Subcutaneous abdominal adipose tissue (tissue), 5 donors: Measurements from ENCODE around the gene LAMTOR1.
A peak's percentile ranks its signal among the peaks of the same experiment; 100 is the strongest.

Experiments
- H3K27ac ChIP-seq: one replicate; pipeline ENCODE4 v1.7.0; 2013; ENCODE audit warnings: low read depth, mild to moderate bottlenecking, inconsistent platforms, low read length, moderate library complexity
- H3K27me3 ChIP-seq, 5 donors: one replicate each; pipeline ENCODE4 v1.7.0; 2013; ENCODE audit warnings: low read length in 5 of 5, inconsistent platforms in 1 of 5; ENCODE audit not compliant: control insufficient read depth in 5 of 5, insufficient read depth in 4 of 5
- H3K36me3 ChIP-seq, 5 donors: one replicate each; pipeline ENCODE4 v1.7.0; 2013; ENCODE audit warnings: low read length in 5 of 5; ENCODE audit not compliant: control insufficient read depth in 5 of 5, insufficient read depth in 5 of 5
- H3K4me1 ChIP-seq, 5 donors: one replicate each; pipeline ENCODE4 v1.7.0; 2013; ENCODE audit warnings: low read length in 5 of 5, mild to moderate bottlenecking in 3 of 5, moderate library complexity in 1 of 5; ENCODE audit not compliant: control insufficient read depth in 5 of 5, insufficient read depth in 5 of 5
- H3K4me3 ChIP-seq, 5 donors: one replicate each; pipeline ENCODE4 v1.7.0; 2013; ENCODE audit warnings: low read length in 5 of 5, low read depth in 1 of 5
- H3K9ac ChIP-seq, 5 donors: one replicate each; pipeline ENCODE4 v1.7.0; 2013; ENCODE audit warnings: low read length in 5 of 5, mild to moderate bottlenecking in 4 of 5, moderate library complexity in 3 of 5
- H3K9me3 ChIP-seq, 5 donors: one replicate each; pipeline ENCODE4 v1.7.0; 2013; ENCODE audit warnings: low read length in 5 of 5; ENCODE audit not compliant: control insufficient read depth in 5 of 5
- donor health status: healthy.
- donor health status: healthy.
- donor health status: healthy.
- donor health status: healthy.
- donor health status: healthy.

Gene LAMTOR1

GRCh38 chr11:72103754-72104167 lies 664 bp upstream of the LAMTOR1 start:
- H3K27me3 ChIP-seq: no peaks in the 10 kb centered on the region
- H3K36me3 ChIP-seq: peaks cover 0 to 32% (median 9%) of the 10 kb centered on the region in 5 donors
- peak overlapping the region; percentile 50 to 87 (median 72) for H3K9ac ChIP-seq
- peaks cover 16 to 46% (median 44%) of the 10 kb centered on the region in 5 donors for H3K4me1 ChIP-seq
- H3K4me3 ChIP-seq: peak overlapping the region; percentile 54 to 74 (median 60)
- no peaks in the 10 kb centered on the region for H3K9me3 ChIP-seq
- H3K27ac ChIP-seq: peak overlapping the region; percentile 95

- H3K27ac ChIP-seq: peak overlapping the region; percentile 95
- H3K4me1 ChIP-seq: peaks cover 16 to 48% (median 44%) of the 10 kb centered on the region in 5 donors
- H3K9me3 ChIP-seq: no peaks in the 10 kb centered on the region
- H3K4me3 ChIP-seq: peak overlapping the region; percentile 82 to 93 (median 89)
- peak overlapping the region; percentile 91 to 99 (median 97) for H3K9ac ChIP-seq
- peaks cover 0 to 32% (median 21%) of the 10 kb centered on the region in 5 donors for H3K36me3 ChIP-seq
- H3K27me3 ChIP-seq: no peaks in the 10 kb centered on the region
Measured at GRCh38 chr11:72102631-72102945, 509 bp downstream of the LAMTOR1 start.

- peak overlapping the region; percentile 82 to 93 (median 89) for H3K4me3 ChIP-seq
- H3K9ac ChIP-seq: peak overlapping the region; percentile 91 to 99 (median 97)
- no peaks in the 10 kb centered on the region for H3K27me3 ChIP-seq
- peak overlapping the region; percentile 95 for H3K27ac ChIP-seq
- peaks cover 0 to 36% (median 25%) of the 10 kb centered on the region in 5 donors for H3K36me3 ChIP-seq
- peaks cover 16 to 48% (median 44%) of the 10 kb centered on the region in 5 donors for H3K4me1 ChIP-seq
- no peaks in the 10 kb centered on the region for H3K9me3 ChIP-seq
Measured at GRCh38 chr11:72102162-72102561, 935 bp downstream of the LAMTOR1 start.

- Histone ChIP-seq H3K9me3 (no peaks in the 10 kb centered on the region), H3K27me3 (no peaks in the 10 kb centered on the region), H3K4me3 (no peak overlapping the region), H3K4me1 (peaks cover 16 to 48% (median 44%) of the 10 kb centered on the region in 5 donors), H3K27ac (no peak overlapping the region), H3K9ac (peak overlapping the region in 4 of 5 donors; percentile 23 to 91 (median 56)), H3K36me3 (peaks cover 0 to 44% (median 30%) of the 10 kb centered on the region in 5 donors)
Measured at GRCh38 chr11:72100462-72100861, 2.6 kb downstream of the LAMTOR1 start.

- peaks cover 0 to 48% (median 34%) of the 10 kb centered on the region in 5 donors for H3K36me3 ChIP-seq
Measured at GRCh38 chr11:72100009-72100408, 3.1 kb downstream of the LAMTOR1 start.

GRCh38 chr11:72098741-72099140 lies 4.4 kb downstream of the LAMTOR1 start:
- H3K9me3 ChIP-seq: no peaks in the 10 kb centered on the region
- H3K27me3 ChIP-seq: no peaks in the 10 kb centered on the region
- H3K9ac ChIP-seq: peak overlapping the region in 1 of 5 donors; percentile 5
- no peak overlapping the region for H3K27ac ChIP-seq
- H3K4me1 ChIP-seq: peaks cover 16 to 45% (median 42%) of the 10 kb centered on the region in 5 donors
- no peak overlapping the region for H3K4me3 ChIP-seq
- peaks cover 2 to 59% (median 43%) of the 10 kb centered on the region in 5 donors for H3K36me3 ChIP-seq

More at GRCh38 chr11:72100009-72100408, 3.1 kb downstream of the LAMTOR1 start:
- peak overlapping the region in 3 of 5 donors; percentile 49 to 63 (median 56) for H3K9ac ChIP-seq
- H3K4me1 ChIP-seq: peaks cover 16 to 48% (median 44%) of the 10 kb centered on the region in 5 donors
- H3K9me3 ChIP-seq: no peaks in the 10 kb centered on the region
- no peaks in the 10 kb centered on the region for H3K27me3 ChIP-seq
- no peak overlapping the region for H3K27ac ChIP-seq
- H3K4me3 ChIP-seq: no peak overlapping the region

- no peaks in the 10 kb centered on the region for H3K27me3 ChIP-seq
- peaks cover 10 to 48% (median 32%) of the 10 kb centered on the region in 5 donors for H3K36me3 ChIP-seq
- no peak overlapping the region for H3K4me3 ChIP-seq
- H3K4me1 ChIP-seq: peaks cover 3 to 14% (median 12%) of the 10 kb centered on the region in 5 donors
- no peaks in the 10 kb centered on the region for H3K9me3 ChIP-seq
- peak overlapping the region in 4 of 5 donors; percentile 7 to 56 (median 32) for H3K9ac ChIP-seq
- no peak overlapping the region for H3K27ac ChIP-seq
Measured at GRCh38 chr11:72091292-72091691, 11.8 kb downstream of the LAMTOR1 start.

GRCh38 chr11:72088076-72088808 lies 14.9 kb downstream of the LAMTOR1 start:
- Histone ChIP-seq H3K27me3 (no peaks in the 10 kb centered on the region), H3K27ac (no peak overlapping the region), H3K4me1 (peaks cover 3 to 14% (median 12%) of the 10 kb centered on the region in 5 donors), H3K36me3 (peaks cover 10 to 26% (median 17%) of the 10 kb centered on the region in 5 donors), H3K9me3 (no peaks in the 10 kb centered on the region), H3K9ac (no peak overlapping the region), H3K4me3 (no peak overlapping the region)

GRCh38 chr11:72085621-72086351 lies 17.3 kb downstream of the LAMTOR1 start:
- Histone ChIP-seq H3K36me3 (peaks cover 10 to 26% (median 17%) of the 10 kb centered on the region in 5 donors), H3K4me1 (peaks cover 1 to 15% (median 8%) of the 10 kb centered on the region in 5 donors), H3K4me3 (no peak overlapping the region), H3K27me3 (no peaks in the 10 kb centered on the region), H3K27ac (no peak overlapping the region), H3K9ac (no peak overlapping the region), H3K9me3 (no peaks in the 10 kb centered on the region)

GRCh38 chr11:72084965-72085364 lies 18.1 kb downstream of the LAMTOR1 start:
- no peak overlapping the region for H3K9ac ChIP-seq

More at GRCh38 chr11:72084965-72085364, 18.1 kb downstream of the LAMTOR1 start:
- peaks cover 7 to 22% (median 13%) of the 10 kb centered on the region in 5 donors for H3K36me3 ChIP-seq
- H3K4me1 ChIP-seq: peaks cover 0 to 17% (median 8%) of the 10 kb centered on the region in 5 donors
- no peak overlapping the region for H3K27ac ChIP-seq
- no peaks in the 10 kb centered on the region for H3K27me3 ChIP-seq
- H3K4me3 ChIP-seq: no peak overlapping the region
- H3K9me3 ChIP-seq: no peaks in the 10 kb centered on the region
